Activated CD4-positive, alpha-beta T cell treated with anti-CD3 and anti-CD28 coated beads for 1 hour (primary cell): ENCODE measurements around the gene HPCAL1.

Experiments used
- DNase-seq: peaks from one replicate; pipeline ENCODE4 v3.0.0-alpha.2; 2020

The HPCAL1 gene

GRCh38 chr2:10357193-10358169 lies 54.8 kb downstream of the HPCAL1 start:
- no peak for DNase-seq

- DNase-seq, result no peak
Measured at GRCh38 chr2:10359246-10359645, 56.5 kb downstream of the HPCAL1 start.

- no peak for DNase-seq
Measured at GRCh38 chr2:10359731-10360329, 57.1 kb downstream of the HPCAL1 start.

- DNase-seq, result no peak
Measured at GRCh38 chr2:10360460-10360849, 57.8 kb downstream of the HPCAL1 start.

- DNase-seq, result no peak
Measured at GRCh38 chr2:10360850-10361588, 58.3 kb downstream of the HPCAL1 start.

- DNase-seq, result no peak
Measured at GRCh38 chr2:10362096-10362897, 59.6 kb downstream of the HPCAL1 start.

- DNase-seq, result no peak
Measured at GRCh38 chr2:10362898-10363454, 60.3 kb downstream of the HPCAL1 start.

GRCh38 chr2:10363861-10364610 lies 61.3 kb downstream of the HPCAL1 start:
- DNase-seq, result no peak

GRCh38 chr2:10365412-10365811 lies 62.7 kb downstream of the HPCAL1 start:
- no peak for DNase-seq

- no peak for DNase-seq
Measured at GRCh38 chr2:10366601-10367270, 64.0 kb downstream of the HPCAL1 start.

GRCh38 chr2:10367472-10368439 lies 65.1 kb downstream of the HPCAL1 start:
- no peak for DNase-seq

- no peak for DNase-seq
Measured at GRCh38 chr2:10368491-10369231, 66.0 kb downstream of the HPCAL1 start.

GRCh38 chr2:10369269-10370255 lies 66.9 kb downstream of the HPCAL1 start:
- DNase-seq, result no peak

- DNase-seq, result no peak
Measured at GRCh38 chr2:10370390-10370789, 67.7 kb downstream of the HPCAL1 start.

- no peak for DNase-seq
Measured at GRCh38 chr2:10370895-10371294, 68.2 kb downstream of the HPCAL1 start.

- no peak for DNase-seq
Measured at GRCh38 chr2:10371441-10372196, 68.9 kb downstream of the HPCAL1 start.
